Urinary bladder (tissue), 4 donors: Measurements from ENCODE around the gene HCN4. TPM values are rescaled to one million over a fixed set of nuclear protein-coding genes. Genes with fewer than 3 reads are reported as not detected.

Experiments used
- DNase-seq: peaks from one replicate; pipeline ENCODE4 v3.0.0-alpha.2; 2015; ENCODE audit errors: extremely low spot score
- H3K27ac ChIP-seq: one replicate; pipeline ENCODE4 v1.5.1; 2013; ENCODE audit warnings: low read depth, mild to moderate bottlenecking, moderate library complexity
- H3K36me3 ChIP-seq: one replicate; pipeline ENCODE4 v1.6.1; 2013; ENCODE audit warnings: mild to moderate bottlenecking, moderate library complexity; ENCODE audit not compliant: insufficient read depth
- H3K4me1 ChIP-seq: one replicate; pipeline ENCODE4 v1.6.1; 2013; ENCODE audit warnings: mild to moderate bottlenecking, moderate library complexity; ENCODE audit not compliant: insufficient read depth
- H3K4me3 ChIP-seq: one replicate; pipeline ENCODE4 v1.5.1; 2013; ENCODE audit warnings: low read depth, low read length
- WGBS: extraction: QIAGEN DNeasy Blood & Tissue Kit; methylation state at CpG from one replicate; pipeline ENCODE4 v1.1.7; 2013; 5-methylcytosine and 5-hydroxymethylcytosine counted together
- polyA plus RNA-seq: library from polyadenylated mRNA; stranded (reverse); fragments of 200-250 nt; gene quantifications from one replicate; pipeline ENCODE4 v1.2.3, GENCODE V29; 2013
- total RNA-seq: library from RNA; depleted of rRNA; stranded (reverse); fragments of >200 nt; gene quantifications from one replicate; pipeline ENCODE4 v1.2.3, GENCODE V29; 2014
- donor health status: healthy with polysubstance abuse.
- donor health status: healthy.

HCN4 gene
- total and polyA plus RNA-seq, 2 donors = not detected

GRCh38 chr15:73298522-73299245 is 70.1 kb downstream of the HCN4 start:
- no peak overlapping the region for H3K4me3 ChIP-seq
- no peaks in the 10 kb centered on the region for H3K4me1 ChIP-seq
- WGBS = 85% methylated on average over 7 of the region's 7 CpGs
- no peak for DNase-seq
- no peak overlapping the region for H3K27ac ChIP-seq
- no peaks in the 10 kb centered on the region for H3K36me3 ChIP-seq

- WGBS = 86% methylated on average over 9 of the region's 9 CpGs
- no peaks in the 10 kb centered on the region for H3K36me3 ChIP-seq
- no peak overlapping the region for H3K4me3 ChIP-seq
- DNase-seq = no peak
- H3K4me1 ChIP-seq = no peaks in the 10 kb centered on the region
- H3K27ac ChIP-seq = no peak overlapping the region
Measured at GRCh38 chr15:73296609-73297353, 72.0 kb downstream of the HCN4 start.

- WGBS = 78% methylated on average over 6 of the region's 6 CpGs
- H3K27ac ChIP-seq = no peak overlapping the region
- H3K4me1 ChIP-seq = no peaks in the 10 kb centered on the region
- H3K4me3 ChIP-seq = no peak overlapping the region
- H3K36me3 ChIP-seq = no peaks in the 10 kb centered on the region
- DNase-seq = no peak
Measured at GRCh38 chr15:73295630-73296286, 73.0 kb downstream of the HCN4 start.

GRCh38 chr15:73293773-73294172 is 75.0 kb downstream of the HCN4 start:
- WGBS = 77% methylated on average over 4 of the region's 4 CpGs
- Histone ChIP-seq H3K4me1 (no peaks in the 10 kb centered on the region), H3K4me3 (no peak overlapping the region), H3K27ac (no peak overlapping the region), H3K36me3 (peaks cover 4% of the 10 kb centered on the region)
- no peak for DNase-seq

GRCh38 chr15:73291441-73291840 is 77.3 kb downstream of the HCN4 start:
- H3K4me3 ChIP-seq = no peak overlapping the region
- WGBS = 96% methylated on average over 1 of the region's 1 CpG
- no peak for DNase-seq
- peaks cover 9% of the 10 kb centered on the region for H3K36me3 ChIP-seq
- H3K27ac ChIP-seq = no peak overlapping the region
- H3K4me1 ChIP-seq = no peaks in the 10 kb centered on the region

GRCh38 chr15:73287019-73287418 is 81.7 kb downstream of the HCN4 start:
- DNase-seq = no peak
- peaks cover 12% of the 10 kb centered on the region for H3K36me3 ChIP-seq
- peaks cover 1% of the 10 kb centered on the region for H3K4me1 ChIP-seq
- H3K27ac ChIP-seq = no peak overlapping the region
- 59% methylated on average over 1 of the region's 1 CpG for WGBS
- no peak overlapping the region for H3K4me3 ChIP-seq

GRCh38 chr15:73286311-73286710 is 82.4 kb downstream of the HCN4 start:
- Histone ChIP-seq H3K27ac (no peak overlapping the region), H3K4me1 (peaks cover 1% of the 10 kb centered on the region), H3K36me3 (peaks cover 12% of the 10 kb centered on the region), H3K4me3 (no peak overlapping the region)
- WGBS = 72% methylated on average over 2 of the region's 2 CpGs
- no peak for DNase-seq

GRCh38 chr15:73284090-73284716 is 84.6 kb downstream of the HCN4 start:
- no peak for DNase-seq
- WGBS = 73% methylated on average over 3 of the region's 3 CpGs
- H3K4me1 ChIP-seq = peaks cover 1% of the 10 kb centered on the region
- peaks cover 8% of the 10 kb centered on the region for H3K36me3 ChIP-seq
- H3K4me3 ChIP-seq = no peak overlapping the region
- no peak overlapping the region for H3K27ac ChIP-seq

- no peak overlapping the region for H3K27ac ChIP-seq
- no peak overlapping the region for H3K4me3 ChIP-seq
- no peak for DNase-seq
- peaks cover 8% of the 10 kb centered on the region for H3K36me3 ChIP-seq
- WGBS = 84% methylated on average over 2 of the region's 2 CpGs
- peaks cover 1% of the 10 kb centered on the region for H3K4me1 ChIP-seq
Measured at GRCh38 chr15:73283366-73283962, 85.3 kb downstream of the HCN4 start.

GRCh38 chr15:73282567-73283365 is 86.0 kb downstream of the HCN4 start:
- H3K4me1 ChIP-seq = peaks cover 1% of the 10 kb centered on the region
- DNase-seq = no peak
- WGBS = 84% methylated on average over 8 of the region's 8 CpGs
- H3K4me3 ChIP-seq = no peak overlapping the region
- H3K27ac ChIP-seq = no peak overlapping the region
- peaks cover 6% of the 10 kb centered on the region for H3K36me3 ChIP-seq

GRCh38 chr15:73275862-73276261 is 92.9 kb downstream of the HCN4 start:
- H3K36me3 ChIP-seq = no peaks in the 10 kb centered on the region
- no peak for DNase-seq
- H3K4me1 ChIP-seq = no peaks in the 10 kb centered on the region
- H3K4me3 ChIP-seq = no peak overlapping the region
- no peak overlapping the region for H3K27ac ChIP-seq

- WGBS = 44% methylated on average over 5 of the region's 5 CpGs
- H3K4me3 ChIP-seq = no peak overlapping the region
- H3K4me1 ChIP-seq = no peaks in the 10 kb centered on the region
- DNase-seq = peak; percentile 11
- H3K27ac ChIP-seq = no peak overlapping the region
- no peaks in the 10 kb centered on the region for H3K36me3 ChIP-seq
Measured at GRCh38 chr15:73273181-73274002, 95.4 kb downstream of the HCN4 start.
